ENCODE data around the gene ANTKMT. TPM values are rescaled to one million over a fixed set of nuclear protein-coding genes. Genes with fewer than 3 reads are reported as not detected.
"Not testable (repeated sequence)": the region's sequence is repeated elsewhere in the genome, so short reads cannot be mapped to it uniquely, and the experiment has no call there.

Gene ANTKMT
- total RNA-seq, 4 donors from 2014 or later, result 13.0 to 29.4 (median 23.8) TPM

DNA sequence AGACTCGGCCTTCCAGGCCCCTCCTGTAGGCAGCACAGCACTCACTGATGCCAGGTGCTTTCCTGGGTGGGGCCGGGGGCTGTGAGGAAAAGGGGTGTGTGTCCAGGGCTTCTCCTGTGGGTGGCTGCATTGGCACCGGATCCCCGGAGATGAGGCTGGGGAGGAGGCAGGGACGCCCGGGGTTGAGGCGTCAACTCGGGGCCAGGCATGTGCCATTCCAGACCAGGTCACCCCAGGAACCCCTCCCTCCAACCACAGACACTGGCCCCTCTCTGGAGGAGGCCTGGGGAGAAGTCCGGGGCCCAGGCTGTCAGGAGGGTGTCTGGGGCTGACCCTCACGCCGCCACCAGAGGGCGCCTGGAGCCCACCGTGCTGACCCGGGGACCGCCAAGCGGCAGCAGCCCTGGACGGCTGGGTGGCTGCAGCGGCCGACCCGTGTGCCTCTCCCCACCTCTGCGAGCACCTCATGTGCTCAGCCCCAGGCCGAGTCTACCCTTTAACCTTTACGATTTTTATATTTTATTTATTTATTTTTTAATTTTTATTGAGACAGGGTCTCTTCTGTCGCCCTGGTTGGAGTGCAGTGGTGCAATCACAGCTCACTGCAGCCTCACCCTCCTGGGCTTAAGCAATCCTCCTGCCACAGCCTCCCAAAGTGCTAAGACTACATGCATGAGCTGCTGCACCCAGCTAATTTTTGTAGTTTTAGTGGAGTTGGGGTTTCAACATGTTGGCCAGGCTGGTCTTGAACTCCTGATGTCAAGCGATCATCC, 9.2 kb upstream of the ANTKMT start:
- Histone ChIP-seq H3K4me3 (no peak overlapping the region), H3K4me1 (peaks cover 33% of the 10 kb centered on the region), H3K27me3 (peaks cover 79% of the 10 kb centered on the region), H3K27ac (no peak overlapping the region), H3K36me3 (no peaks in the 10 kb centered on the region), H3K9me3 (no peaks in the 10 kb centered on the region)
- 9% methylated on average over 16 of the region's 25 CpGs for WGBS
- TF ChIP-seq EP300 (IDR thresholded peaks at IDR 0.05) (no peak), POLR2AphosphoS5 (IDR thresholded peaks at IDR 0.05) (no peak), POLR2A (IDR thresholded peaks at IDR 0.05) (no peak)
- TF ChIP-seq, protein P1, sequence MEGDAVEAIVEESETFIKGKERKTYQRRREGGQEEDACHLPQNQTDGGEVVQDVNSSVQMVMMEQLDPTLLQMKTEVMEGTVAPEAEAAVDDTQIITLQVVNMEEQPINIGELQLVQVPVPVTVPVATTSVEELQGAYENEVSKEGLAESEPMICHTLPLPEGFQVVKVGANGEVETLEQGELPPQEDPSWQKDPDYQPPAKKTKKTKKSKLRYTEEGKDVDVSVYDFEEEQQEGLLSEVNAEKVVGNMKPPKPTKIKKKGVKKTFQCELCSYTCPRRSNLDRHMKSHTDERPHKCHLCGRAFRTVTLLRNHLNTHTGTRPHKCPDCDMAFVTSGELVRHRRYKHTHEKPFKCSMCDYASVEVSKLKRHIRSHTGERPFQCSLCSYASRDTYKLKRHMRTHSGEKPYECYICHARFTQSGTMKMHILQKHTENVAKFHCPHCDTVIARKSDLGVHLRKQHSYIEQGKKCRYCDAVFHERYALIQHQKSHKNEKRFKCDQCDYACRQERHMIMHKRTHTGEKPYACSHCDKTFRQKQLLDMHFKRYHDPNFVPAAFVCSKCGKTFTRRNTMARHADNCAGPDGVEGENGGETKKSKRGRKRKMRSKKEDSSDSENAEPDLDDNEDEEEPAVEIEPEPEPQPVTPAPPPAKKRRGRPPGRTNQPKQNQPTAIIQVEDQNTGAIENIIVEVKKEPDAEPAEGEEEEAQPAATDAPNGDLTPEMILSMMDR (IDR thresholded peaks at IDR 0.05), result peak; percentile 85 to 93
- no peak for DNase-seq (ENCODE audit: low spot score in 2 of 2)

DNA sequence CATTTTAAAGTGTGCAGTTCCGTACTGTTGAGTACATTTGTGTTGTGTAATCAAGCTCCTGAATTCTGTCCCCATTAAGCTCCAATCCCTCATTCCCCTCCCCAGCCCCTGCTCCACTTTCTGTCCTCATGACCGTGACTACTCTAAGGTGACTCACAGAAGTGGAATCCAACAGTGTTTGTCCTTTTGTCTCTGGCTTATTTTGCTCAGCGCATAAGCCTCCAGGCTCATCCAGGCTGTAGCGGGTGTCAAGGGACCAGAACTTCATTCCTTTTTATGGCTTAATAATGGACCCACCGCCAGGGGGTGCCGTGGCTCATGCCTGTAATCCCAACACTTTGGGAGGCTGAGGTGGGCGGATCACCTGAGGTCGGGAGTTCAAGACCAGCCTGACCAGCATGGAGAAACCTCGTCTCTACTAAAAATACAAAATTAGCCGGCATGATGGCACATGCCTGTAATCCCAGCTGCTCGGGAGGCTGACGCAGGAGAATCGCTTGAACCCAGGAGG, 8.2 kb upstream of the ANTKMT start:
- Histone ChIP-seq H3K27me3 (peaks cover 79% of the 10 kb centered on the region), H3K4me1 (peaks cover 26% of the 10 kb centered on the region)
- H3K27ac ChIP-seq; DNase-seq (ENCODE audit: low spot score in 2 of 2); H3K36me3 ChIP-seq; H3K9me3 ChIP-seq; H3K4me3 ChIP-seq: not testable (repeated sequence)
- 31% methylated on average over 12 of the region's 13 CpGs for WGBS
- TF ChIP-seq, protein P1 (IDR thresholded peaks at IDR 0.05), result peak; percentile 14 to 28

DNA sequence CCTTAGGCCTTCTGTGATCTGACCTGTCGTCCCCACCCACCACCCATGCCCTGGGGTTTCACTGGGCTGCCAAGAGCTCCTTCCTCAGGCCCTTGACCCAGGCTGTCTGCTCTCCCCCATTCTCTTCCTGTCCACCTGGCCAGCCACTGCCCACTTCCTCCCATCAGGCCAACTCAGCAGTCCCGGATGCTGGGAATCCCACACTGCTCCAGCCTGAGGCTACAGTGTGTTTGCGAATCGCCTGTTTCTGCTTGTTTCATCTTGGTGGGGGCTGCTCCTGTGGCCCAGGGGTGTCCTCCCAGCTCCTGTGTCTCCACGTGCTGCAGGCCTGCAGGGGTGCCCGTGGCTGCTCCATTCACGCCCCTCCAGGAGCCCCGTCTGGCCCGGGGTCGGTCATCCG, 6.9 kb upstream of the ANTKMT start:
- peaks cover 67% of the 10 kb centered on the region for H3K27me3 ChIP-seq
- peaks cover 26% of the 10 kb centered on the region for H3K4me1 ChIP-seq
- no peaks in the 10 kb centered on the region for H3K9me3 ChIP-seq
- no peak overlapping the region for H3K27ac ChIP-seq
- WGBS, result 63% methylated on average over 1 of the region's 11 CpGs
- DNase-seq (ENCODE audit: low spot score in 2 of 2), result no peak
- TF ChIP-seq EP300 (IDR thresholded peaks at IDR 0.05), result no peak
- TF ChIP-seq, protein P1 (IDR thresholded peaks at IDR 0.05), result no peak
- no peak for TF ChIP-seq POLR2AphosphoS5 (IDR thresholded peaks at IDR 0.05)
- TF ChIP-seq POLR2A (IDR thresholded peaks at IDR 0.05), result no peak
- no peak overlapping the region for H3K4me3 ChIP-seq
- no peaks in the 10 kb centered on the region for H3K36me3 ChIP-seq

DNA sequence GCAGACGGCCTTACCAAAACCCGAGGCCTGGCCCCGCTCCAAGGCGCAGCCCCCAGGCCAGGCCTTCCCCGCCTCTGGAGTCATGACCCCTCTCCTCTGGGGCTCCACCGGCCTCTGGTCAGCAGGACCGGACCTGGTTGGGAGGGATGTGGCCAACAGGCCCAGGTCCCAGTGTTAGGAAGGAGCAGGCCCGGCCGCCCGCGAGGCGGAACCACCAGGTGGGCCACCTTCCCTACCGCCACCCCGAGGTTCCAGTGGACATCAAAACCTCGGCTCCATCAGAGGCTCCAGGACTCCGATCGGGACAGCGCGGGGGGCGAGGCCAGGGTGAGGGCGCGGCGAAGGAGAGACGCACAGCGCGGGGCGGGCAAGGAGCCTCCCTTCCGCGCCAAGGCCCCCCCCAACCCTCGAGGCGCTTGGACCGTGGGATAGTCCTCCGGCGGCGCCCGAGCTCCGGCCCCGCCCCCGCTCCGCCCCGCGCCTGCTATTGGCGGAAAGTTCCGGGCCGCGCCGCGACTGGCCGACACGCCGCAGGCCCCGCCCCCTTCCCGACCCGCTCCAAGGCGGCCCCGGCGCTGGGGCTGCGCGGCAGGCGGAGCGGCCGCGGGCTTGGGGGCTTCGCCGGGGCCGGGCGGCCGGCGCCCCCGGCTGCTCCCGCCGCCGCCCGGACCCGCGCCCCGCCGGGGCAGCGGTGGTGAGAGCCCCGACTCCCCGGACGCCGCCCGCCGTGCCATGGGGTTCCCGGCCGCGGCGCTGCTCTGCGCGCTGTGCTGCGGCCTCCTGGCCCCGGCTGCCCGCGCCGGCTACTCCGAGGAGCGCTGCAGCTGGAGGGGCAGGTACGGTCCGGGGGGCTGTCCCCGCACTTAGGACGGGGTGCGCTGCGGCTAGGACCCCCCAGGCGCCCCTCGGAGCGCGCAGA, 6.1 kb upstream of the ANTKMT start, which contains the start of gene METRN:
Gene METRN, plus strand, starts transcription at position 561 of the 919 bp plus-strand sequence. Its CDS starts 172 bp downstream, at position 733.
- H3K27ac ChIP-seq, result no peak within 1 kb of the TSS
- TF ChIP-seq EP300 (IDR thresholded peaks at IDR 0.05), result no peak
- TF ChIP-seq, protein P1 (IDR thresholded peaks at IDR 0.05), result no peak
- TF ChIP-seq POLR2AphosphoS5 (IDR thresholded peaks at IDR 0.05), result no peak
- TF ChIP-seq POLR2A (IDR thresholded peaks at IDR 0.05), result no peak
- 7% methylated on average over 62 of the region's 108 CpGs for WGBS
- no peaks in the 10 kb centered on the region for H3K9me3 ChIP-seq
- H3K4me3 ChIP-seq, result peak within 1 kb of the TSS; percentile 76
- H3K36me3 ChIP-seq, result no peaks in the 10 kb centered on the region
- DNase-seq (ENCODE audit: low spot score in 2 of 2), result peak; percentile 92 to 94
- peaks cover 27% of the 10 kb centered on the region for H3K4me1 ChIP-seq
- peaks cover 60% of the 10 kb centered on the region for H3K27me3 ChIP-seq
